ENCODE results near the gene TCP11L2. TPM values are rescaled to one million over a fixed set of nuclear protein-coding genes. Genes with fewer than 3 reads are reported as not detected.
A peak's percentile ranks its signal among the peaks of the same experiment; 100 is the strongest.

TCP11L2 gene
- total and polyA plus RNA-seq, 2 of the 13 experiments (the other 11 are each of a cell fraction or from before 2014, with no cell fraction given) = 4.6 to 24.1 TPM

DNA sequence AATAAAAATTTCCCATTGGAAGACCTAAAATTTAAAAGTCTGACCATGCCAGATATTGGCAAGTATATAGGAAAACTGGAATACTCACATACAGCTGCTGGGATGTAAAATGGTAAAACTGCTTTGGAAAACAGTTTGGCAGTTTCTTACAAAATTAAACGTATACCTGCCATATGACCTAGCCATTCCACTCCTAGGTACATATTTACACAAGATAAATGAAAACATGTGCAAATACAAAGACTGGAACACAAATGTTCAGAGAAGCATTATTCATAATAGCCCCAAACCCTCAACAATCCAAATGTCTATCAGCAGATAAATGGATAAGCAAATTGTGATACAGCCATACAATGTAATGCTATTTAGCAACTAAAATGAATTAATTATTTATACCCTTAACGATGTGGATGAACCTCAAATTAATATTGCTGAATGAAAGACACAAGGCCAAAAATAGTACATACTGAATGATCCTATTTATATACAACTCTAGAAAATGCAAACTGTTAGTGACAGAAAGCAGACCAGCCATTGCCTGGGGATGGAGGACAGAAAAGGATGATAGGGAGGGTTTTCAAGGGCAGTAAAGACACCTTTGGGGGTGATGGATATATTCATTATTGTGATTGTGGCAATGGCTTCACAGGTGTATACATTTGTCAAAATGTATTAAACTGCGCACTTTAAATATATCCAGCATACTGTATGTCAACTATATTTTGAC lies 21.3 kb upstream of the TCP11L2 start (continued):
- TF ChIP-seq, protein P1, sequence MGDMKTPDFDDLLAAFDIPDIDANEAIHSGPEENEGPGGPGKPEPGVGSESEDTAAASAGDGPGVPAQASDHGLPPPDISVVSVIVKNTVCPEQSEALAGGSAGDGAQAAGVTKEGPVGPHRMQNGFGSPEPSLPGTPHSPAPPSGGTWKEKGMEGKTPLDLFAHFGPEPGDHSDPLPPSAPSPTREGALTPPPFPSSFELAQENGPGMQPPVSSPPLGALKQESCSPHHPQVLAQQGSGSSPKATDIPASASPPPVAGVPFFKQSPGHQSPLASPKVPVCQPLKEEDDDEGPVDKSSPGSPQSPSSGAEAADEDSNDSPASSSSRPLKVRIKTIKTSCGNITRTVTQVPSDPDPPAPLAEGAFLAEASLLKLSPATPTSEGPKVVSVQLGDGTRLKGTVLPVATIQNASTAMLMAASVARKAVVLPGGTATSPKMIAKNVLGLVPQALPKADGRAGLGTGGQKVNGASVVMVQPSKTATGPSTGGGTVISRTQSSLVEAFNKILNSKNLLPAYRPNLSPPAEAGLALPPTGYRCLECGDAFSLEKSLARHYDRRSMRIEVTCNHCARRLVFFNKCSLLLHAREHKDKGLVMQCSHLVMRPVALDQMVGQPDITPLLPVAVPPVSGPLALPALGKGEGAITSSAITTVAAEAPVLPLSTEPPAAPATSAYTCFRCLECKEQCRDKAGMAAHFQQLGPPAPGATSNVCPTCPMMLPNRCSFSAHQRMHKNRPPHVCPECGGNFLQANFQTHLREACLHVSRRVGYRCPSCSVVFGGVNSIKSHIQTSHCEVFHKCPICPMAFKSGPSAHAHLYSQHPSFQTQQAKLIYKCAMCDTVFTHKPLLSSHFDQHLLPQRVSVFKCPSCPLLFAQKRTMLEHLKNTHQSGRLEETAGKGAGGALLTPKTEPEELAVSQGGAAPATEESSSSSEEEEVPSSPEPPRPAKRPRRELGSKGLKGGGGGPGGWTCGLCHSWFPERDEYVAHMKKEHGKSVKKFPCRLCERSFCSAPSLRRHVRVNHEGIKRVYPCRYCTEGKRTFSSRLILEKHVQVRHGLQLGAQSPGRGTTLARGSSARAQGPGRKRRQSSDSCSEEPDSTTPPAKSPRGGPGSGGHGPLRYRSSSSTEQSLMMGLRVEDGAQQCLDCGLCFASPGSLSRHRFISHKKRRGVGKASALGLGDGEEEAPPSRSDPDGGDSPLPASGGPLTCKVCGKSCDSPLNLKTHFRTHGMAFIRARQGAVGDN (CRISPR knock-in tag; IDR thresholded peaks at IDR 0.05) = no peak
- TF ChIP-seq SOX5 (CRISPR knock-in tag; IDR thresholded peaks at IDR 0.05; ENCODE audit: borderline replicate concordance) (peak; percentile 65; the same call in 1 of the 2 replicates), ATF7-NPFF (CRISPR knock-in tag; IDR thresholded peaks at IDR 0.05; ENCODE audit: low read depth) (no peak), SRY (CRISPR knock-in tag; IDR thresholded peaks at IDR 0.05) (no peak), GPN1 (CRISPR knock-in tag; IDR thresholded peaks at IDR 0.05; ENCODE audit: borderline replicate concordance) (no peak), ZSCAN29 (CRISPR knock-in tag; conservative IDR thresholded peaks at IDR 0.05) (no peak), SRSF9 (IDR thresholded peaks at IDR 0.05; ENCODE audit: borderline replicate concordance, insufficient read depth, low read depth, low read length, poor library complexity, severe bottlenecking) (no peak), ZNF713 (CRISPR knock-in tag; IDR thresholded peaks at IDR 0.05) (no peak), MED1 (CRISPR knock-in tag; IDR thresholded peaks at IDR 0.05) (0 out of 2 replicates have a peak, but pooled peaks have one; percentile 13), ZFX (CRISPR knock-in tag; IDR thresholded peaks at IDR 0.05; ENCODE audit: low read depth) (no peak), TBL1XR1 (IDR thresholded peaks at IDR 0.05; ENCODE audit: borderline replicate concordance, low read length, partially characterized antibody) (no peak), MXD4 (CRISPR knock-in tag; IDR thresholded peaks at IDR 0.05) (no peak), ZKSCAN8 (CRISPR knock-in tag; IDR thresholded peaks at IDR 0.05; ENCODE audit: borderline replicate concordance) (no peak), RARA (CRISPR knock-in tag; IDR thresholded peaks at IDR 0.05) (peak; percentile 79), CBX1 (IDR thresholded peaks at IDR 0.05; ENCODE audit: low read depth) (no peak), E2F5 (CRISPR knock-in tag; conservative IDR thresholded peaks at IDR 0.05) (no peak)
- TF ChIP-seq, protein P2, sequence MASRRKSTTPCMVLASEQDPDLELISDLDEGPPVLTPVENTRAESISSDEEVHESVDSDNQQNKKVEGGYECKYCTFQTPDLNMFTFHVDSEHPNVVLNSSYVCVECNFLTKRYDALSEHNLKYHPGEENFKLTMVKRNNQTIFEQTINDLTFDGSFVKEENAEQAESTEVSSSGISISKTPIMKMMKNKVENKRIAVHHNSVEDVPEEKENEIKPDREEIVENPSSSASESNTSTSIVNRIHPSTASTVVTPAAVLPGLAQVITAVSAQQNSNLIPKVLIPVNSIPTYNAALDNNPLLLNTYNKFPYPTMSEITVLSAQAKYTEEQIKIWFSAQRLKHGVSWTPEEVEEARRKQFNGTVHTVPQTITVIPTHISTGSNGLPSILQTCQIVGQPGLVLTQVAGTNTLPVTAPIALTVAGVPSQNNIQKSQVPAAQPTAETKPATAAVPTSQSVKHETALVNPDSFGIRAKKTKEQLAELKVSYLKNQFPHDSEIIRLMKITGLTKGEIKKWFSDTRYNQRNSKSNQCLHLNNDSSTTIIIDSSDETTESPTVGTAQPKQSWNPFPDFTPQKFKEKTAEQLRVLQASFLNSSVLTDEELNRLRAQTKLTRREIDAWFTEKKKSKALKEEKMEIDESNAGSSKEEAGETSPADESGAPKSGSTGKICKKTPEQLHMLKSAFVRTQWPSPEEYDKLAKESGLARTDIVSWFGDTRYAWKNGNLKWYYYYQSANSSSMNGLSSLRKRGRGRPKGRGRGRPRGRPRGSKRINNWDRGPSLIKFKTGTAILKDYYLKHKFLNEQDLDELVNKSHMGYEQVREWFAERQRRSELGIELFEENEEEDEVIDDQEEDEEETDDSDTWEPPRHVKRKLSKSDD (CRISPR knock-in tag; IDR thresholded peaks at IDR 0.05; ENCODE audit: low read depth) = no peak
- TF ChIP-seq, protein P3, sequence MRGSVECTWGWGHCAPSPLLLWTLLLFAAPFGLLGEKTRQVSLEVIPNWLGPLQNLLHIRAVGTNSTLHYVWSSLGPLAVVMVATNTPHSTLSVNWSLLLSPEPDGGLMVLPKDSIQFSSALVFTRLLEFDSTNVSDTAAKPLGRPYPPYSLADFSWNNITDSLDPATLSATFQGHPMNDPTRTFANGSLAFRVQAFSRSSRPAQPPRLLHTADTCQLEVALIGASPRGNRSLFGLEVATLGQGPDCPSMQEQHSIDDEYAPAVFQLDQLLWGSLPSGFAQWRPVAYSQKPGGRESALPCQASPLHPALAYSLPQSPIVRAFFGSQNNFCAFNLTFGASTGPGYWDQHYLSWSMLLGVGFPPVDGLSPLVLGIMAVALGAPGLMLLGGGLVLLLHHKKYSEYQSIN (CRISPR knock-in tag; IDR thresholded peaks at IDR 0.05; ENCODE audit: borderline replicate concordance) = no peak
- TF ChIP-seq, protein P4, sequence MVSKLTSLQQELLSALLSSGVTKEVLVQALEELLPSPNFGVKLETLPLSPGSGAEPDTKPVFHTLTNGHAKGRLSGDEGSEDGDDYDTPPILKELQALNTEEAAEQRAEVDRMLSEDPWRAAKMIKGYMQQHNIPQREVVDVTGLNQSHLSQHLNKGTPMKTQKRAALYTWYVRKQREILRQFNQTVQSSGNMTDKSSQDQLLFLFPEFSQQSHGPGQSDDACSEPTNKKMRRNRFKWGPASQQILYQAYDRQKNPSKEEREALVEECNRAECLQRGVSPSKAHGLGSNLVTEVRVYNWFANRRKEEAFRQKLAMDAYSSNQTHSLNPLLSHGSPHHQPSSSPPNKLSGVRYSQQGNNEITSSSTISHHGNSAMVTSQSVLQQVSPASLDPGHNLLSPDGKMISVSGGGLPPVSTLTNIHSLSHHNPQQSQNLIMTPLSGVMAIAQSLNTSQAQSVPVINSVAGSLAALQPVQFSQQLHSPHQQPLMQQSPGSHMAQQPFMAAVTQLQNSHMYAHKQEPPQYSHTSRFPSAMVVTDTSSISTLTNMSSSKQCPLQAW (CRISPR knock-in tag; IDR thresholded peaks at IDR 0.05) = no peak
